SIG-M5 treated with dmso at 0.1 percent for 504 hours (cell line): ENCODE measurements around the gene TTC28.
"Not testable (repeated sequence)": the region's sequence is repeated elsewhere in the genome, so short reads cannot be mapped to it uniquely, and the experiment has no call there.

Experiments
- DNase-seq: peaks from one replicate; lab custom pipeline; 2025; ENCODE audit not compliant: unreplicated experiment; lab: John Stamatoyannopoulos, UW

The TTC28 gene

DNA sequence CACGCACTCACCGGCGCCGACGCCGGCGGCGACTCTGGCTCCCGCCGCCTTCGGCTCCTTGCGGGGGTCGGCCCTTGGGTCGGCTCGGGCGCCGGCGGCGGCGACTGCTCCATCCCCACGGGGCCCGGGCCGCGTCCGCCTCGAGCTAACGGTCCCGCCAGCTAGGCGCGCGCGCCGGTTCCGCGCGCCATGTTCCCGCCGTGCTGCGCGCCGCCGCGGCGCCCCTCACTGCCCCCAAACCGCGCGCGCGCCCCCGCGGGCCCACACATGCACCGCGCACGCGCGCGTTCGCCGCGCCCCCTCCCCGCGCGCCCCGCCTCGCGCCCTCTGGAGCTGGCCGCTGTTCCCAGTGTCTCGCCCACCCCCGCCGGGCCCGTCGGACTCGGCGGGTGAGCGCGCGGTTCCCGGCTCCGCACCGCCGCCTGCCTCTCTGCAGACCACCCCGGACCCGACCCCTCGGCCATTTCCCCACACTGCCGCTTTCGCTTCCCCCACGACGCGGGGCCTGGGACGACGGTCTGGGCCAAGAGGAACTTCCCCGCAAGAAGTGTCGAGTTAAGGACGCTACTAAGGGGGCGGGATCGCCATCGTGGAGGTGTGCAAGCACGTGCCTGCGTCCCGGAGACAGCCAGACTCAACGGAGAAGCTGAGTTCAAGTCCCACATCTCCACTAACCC lies at the start of gene TTC28:
Gene TTC28 (minus strand): TSS at position 230 of the 677 bp plus-strand sequence. CDS start 117 bp downstream, at position 113.
- peak; percentile 17 for DNase-seq

DNA sequence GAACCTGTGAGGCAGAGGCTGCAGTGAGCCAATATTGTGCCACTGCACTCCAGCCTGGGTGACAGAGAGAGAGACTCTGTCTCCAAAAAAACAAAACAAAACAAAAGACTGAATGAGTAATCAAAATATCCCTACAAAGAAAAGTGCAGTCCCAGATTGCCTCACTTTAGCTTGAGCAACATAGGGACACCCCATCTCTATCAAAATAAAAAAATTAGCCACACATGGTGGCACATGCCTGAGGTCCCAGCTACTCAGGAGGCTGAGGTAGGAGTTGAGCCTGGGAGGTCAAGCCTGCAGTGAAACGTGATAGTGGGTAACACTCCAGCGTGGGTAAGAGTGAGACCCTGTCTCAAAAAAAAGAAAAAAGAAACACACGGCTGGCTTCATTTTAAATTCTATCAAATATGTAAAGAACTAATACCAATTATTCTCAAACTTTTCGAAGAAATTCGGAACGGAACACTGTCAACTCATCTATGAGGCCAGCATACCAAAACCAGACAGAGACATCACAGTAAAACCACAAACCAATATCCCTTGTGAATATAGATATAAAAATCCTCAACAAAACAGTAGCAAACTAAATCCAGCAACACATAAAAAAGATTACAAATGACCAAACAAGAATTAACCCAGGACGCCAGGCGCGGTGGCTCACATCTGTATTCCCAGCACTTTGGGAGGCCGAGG lies 49.1 kb upstream of the TTC28 start:
- DNase-seq, result no peak

DNA sequence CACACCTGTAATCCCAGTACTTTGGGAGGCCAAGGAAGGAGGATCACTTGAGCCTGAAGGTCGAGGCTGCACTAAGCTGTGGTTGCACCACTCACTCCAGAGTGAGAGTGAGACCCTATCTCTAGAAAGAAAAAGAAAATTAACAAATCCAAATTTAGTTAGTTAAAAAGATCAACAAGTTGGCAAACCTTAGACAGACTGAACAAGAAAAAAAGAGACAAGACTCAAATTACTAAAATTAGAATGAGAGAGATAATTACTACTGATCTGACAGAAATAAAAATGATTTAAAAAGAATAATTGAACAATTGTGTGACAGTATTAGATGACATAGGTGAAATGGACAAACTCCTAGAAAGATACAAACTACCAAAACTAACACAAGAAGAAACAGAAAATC lies 48.4 kb upstream of the TTC28 start:
- no peak for DNase-seq

DNA sequence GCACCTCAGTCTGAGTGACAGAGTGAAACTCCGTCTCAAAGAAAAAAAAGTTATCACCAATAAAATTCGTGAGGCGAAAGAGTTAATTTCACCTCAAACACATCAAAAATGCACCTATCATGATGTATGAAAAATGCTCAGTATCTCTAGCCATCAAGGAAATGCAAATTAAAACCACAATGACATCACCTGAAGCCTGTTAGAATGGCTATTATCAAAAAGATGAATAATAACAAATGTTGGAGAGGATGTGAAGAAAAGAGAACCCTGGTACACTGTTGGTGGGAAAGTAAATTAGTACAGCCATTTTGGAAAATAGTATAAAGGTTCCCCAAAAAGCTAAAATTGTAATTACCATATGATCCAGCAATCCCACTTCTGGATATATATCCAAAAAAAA lies 38.4 kb upstream of the TTC28 start:
- no peak for DNase-seq

DNA sequence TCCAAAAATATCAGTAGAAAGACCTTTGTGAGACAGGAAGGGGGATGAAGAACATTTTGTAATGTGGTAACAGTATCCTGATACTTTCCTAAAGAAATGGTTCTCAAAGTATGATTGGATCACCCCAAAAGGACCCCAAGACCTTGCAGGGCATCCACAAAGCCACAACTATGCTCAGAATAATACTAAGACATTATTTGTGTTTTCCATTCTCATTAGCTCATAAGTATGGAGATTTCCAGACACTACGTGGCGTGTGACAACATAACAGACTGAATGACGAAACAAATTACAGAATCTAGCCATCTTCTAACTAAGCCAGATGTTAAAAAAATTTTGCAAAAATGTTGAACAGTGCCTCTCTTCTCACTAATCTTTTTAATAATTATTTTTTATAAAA lies 37.0 kb upstream of the TTC28 start:
- DNase-seq, result no peak

DNA sequence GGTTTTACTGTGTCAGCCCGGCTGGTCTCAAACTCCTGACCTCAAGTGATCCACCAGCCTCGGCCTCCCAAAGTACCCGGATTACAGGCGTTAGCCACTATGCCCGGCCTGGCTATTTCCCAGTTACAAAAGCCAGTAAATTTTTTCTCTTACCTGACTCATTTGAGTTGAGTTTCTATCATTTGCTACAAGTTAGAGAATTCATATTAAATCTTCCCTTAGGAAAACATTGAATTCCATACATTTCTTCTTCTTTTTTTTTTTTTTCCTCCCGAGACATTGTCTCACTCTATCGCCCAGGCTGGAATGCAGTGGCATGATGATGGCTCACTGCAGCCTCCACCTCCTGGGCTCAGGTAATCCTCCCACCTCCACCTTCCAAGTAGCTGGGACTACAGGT lies 36.0 kb upstream of the TTC28 start:
- DNase-seq, result no peak

DNA sequence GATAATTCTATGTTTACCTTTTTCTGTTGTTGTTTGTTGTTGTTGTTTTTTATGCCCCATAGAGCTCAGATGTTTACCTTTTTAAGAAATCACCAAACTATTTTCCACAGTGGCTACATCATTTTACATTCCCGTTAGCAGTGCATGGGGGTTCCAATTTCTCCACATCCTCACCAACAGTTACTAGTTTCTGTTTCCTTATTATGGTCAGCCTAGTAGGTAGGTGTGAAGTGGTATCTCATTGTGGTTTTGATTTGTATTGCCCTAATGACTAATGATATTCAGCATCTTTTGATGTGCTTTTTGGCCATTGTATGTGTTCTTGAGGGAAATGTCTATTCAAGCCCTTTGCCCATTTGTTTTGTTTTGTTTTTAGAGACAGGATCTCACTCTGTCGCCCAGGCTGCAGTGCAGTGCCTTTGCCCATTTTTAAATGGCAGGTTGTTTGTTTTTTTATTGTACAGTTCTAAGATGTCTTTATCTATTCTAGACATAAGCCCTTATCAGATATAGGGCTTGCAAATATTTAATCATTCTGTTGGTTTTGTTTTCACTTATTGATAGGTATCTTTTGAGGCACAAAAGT lies 34.5 kb upstream of the TTC28 start:
- DNase-seq, result no peak

DNA sequence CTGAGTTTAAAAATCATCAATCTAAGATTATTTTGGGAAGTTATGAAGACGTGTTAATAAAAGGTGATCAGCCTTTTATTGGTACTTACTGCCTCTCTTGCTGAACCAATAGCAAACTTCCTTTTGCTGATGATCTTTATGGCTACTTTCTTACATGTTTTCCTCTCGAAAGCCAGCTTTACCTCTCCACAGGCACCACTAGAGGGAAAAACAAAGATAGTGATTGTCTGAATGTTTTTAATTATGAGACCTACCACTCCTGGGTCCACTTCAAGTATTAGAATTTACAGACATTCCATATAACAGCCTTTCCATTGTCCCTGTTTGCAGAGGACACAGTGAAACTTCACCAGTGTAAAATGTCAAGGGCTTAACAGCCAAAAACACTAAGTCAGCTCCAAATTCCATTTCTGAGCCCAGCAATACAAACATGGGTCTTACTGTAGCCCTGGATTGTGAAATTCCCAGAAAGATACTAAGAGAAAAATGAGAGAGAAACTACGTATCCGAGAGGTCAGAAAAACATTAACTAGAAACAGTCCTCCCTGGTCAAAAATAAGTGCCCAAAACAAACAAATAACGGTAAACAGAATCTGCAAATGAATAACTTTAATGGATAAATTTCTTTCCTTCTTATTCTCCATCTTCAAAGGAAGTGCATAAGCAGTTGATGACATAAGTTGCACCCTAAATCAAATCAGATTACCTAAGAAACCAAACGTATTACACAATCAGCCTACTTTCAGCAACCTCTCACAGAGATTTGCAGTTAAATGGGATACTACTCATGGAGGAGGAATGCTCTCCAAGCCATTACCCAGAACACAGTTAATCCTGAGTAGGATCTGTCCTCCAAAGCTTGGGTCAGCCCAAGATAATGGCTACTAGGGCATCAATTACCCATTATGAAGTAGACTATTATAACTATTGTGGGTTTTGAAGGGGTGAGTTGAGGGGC lies 32.5 kb upstream of the TTC28 start:
- peak; percentile 2 for DNase-seq

DNA sequence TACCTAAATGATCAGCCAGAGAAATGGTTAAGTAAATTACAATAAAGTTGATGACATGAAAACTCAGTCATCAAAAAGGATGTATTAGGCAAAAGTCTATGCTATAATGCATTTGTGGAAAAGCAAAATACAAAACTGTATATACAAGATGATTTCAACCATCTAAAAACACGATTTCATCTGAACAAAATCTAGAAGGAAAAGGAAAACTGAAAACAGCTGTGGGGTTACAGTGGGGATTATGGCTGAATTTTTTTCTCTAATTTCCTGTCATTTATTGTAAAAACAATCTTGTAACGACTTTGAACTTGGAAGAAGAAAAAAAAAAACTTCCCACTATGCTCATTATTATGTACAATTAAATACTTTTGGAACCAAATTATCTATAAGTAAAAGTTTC lies 31.7 kb upstream of the TTC28 start:
- no peak for DNase-seq

DNA sequence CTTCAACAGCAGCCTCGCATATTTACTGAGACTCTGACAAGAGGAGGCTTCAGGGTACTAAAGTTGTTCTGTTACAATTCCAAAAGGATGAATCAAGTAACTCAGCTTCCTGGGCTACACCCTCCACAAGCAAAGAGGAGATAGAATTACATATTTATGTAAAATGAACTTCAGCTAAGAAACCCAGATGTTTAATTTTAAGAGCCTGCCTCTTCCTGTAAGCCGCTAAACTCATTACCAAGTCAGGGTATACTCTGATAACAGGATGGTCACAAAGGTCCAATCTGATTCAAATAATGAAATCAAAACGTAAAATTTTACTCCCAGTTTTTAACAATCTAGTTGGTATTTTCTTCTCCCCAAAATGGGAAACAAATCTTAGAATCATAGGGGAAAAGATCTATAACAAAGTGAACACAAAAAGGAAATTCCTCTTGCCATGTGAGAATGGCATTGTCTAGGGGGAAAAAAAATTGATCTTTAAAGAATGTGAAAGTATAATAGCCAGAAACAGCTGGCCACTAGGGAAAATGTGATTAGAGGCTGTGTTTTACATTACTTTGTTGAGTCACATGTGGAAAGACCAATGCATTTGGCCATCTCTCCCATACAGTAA lies 31.0 kb upstream of the TTC28 start:
- DNase-seq, result no peak

DNA sequence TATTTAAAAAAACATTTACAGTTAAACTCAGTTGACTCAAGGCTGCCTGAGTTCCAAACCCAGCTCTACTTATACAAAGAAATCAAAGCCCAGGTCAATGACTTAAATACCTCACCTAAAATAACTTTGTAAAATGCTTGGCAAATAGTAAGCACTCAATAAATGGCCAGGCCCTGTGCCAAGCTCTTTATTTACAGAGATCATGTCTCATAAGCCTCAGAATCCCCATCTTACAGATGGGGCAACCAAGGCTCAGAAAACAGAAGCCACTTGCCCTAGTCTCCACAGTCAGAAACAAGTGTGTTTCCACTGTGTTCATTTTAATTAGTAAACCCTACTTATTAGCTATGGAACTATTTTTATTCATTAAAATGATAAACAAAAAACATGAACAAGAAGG lies 30.5 kb upstream of the TTC28 start:
- DNase-seq, result no peak

DNA sequence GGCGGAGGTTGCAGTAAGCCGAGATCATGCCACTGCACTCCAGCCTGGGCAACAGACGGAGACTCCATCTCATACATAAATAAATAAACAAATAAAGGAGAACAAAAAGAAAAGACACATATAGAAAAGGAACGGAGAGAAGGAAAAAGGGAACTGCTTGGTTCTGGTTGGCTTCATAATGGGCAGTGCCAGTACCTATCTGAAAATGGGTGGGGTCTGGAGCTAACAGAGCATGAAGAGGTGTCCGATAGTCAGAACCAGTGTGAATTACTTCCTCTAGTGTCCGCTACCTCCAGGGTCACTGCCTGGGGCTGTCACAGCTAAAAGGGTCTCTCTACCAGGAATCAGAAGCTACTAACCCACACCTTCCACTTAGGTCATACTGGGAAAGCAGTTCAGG lies 27.2 kb upstream of the TTC28 start:
- no peak for DNase-seq

DNA sequence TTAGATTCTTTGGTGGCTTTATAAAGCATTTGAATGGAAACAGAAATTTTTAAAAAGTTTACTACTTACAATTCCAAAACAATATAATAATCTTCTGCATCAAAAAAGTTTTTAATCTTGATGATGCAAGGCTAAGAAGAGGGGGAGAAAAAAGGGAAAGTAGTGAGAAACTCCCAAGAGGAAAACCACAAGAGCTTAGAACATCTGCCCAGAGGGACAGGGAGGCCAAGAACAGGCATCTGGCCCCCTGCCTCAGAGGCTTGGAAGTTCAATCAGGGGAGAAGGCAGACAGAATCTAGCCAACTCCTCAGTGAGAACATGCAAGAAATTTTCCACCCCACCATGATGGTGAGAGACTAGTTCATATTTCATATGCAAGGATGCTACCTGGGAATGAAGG lies 23.8 kb upstream of the TTC28 start:
- DNase-seq, result no peak

DNA sequence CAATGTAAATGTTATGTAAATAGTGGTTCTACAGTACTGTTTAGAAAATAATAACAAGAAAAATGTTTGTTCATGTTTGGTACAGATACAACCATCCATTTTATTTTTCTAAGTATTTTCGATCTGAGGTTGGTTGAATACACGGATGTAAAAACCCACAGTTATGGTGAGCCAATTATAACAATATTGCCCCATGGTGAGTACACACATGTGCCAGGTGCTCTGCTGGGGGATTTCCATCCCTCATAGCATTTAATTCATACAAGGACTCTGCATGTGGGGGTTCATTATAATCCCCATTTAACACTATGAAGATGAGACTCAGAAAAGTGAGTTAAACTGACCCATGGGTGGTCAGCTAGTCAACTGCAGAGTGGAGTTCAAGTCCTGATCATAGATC lies 23.3 kb upstream of the TTC28 start:
- DNase-seq, result no peak

DNA sequence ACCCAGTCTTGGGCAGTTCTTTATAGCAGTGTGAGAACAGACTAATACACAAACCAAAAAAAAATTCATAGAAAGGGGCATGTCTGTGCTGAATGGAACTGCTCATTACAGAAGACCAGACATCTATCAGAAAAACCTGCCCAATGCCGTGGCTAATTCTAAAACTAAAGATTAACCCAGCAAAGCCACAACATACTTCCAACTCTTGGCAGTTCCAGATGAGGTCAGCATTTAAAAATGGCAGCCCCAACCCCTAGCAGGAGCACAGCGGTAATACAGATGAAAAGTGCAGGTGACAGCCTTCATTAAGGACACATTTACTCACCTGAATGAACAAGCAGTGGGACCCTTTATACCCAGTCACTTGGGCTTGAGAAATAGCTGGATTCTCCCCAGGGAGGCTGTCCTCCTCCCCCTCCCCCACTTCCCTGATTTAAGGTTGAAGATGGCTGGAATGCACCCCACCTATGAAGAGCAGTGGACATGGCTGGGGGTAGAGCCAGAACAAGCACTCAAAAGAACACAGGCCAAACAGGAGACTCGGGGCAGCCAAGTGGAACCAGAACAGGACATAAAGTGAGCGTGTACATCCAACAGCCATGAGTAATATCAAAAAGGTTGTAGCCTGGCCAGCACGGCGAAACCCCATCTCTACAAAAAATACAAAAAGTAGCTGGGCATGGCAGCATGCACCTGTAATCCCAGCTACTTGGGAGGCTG lies 13.6 kb upstream of the TTC28 start:
- not testable (repeated sequence) for DNase-seq

DNA sequence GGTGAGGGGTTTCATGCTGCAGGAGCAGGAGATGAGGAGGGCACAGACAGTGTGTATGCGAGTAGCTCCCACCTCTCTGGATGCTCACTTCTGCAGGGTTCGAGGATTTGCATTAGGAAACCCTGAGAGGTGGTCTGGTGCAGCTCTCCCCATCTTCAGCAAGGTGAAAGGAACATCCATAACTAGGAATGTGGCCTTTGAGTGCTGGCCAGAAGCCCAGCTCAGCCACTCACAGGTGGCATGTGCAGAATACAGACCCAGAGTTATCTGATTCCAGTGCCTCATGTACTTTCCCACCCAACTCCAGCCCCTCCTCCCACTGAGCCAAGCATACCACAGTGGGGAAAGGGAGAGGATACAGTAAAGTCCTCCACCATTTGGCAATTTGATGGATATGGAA lies 10.2 kb upstream of the TTC28 start:
- not testable (repeated sequence) for DNase-seq

DNA sequence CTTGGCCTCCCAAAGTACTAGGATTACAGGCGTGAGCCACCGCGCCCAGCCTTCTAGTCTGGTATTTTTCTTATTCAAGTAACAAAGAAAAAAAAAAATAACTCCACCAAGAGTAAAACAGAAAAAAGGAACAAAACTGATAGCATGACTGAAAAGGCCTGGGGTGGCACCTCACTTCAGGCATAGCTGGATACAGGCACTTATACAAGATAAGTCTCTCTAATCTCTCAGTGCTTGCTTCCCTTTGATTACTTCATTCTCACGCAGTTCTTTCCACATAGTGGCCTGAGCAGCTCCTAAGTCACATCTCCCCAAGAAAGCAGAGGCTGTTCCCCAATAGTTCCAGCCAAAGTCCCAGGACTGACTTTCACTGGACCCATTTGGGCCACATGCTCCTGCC lies 3.3 kb upstream of the TTC28 start:
- DNase-seq, result not testable (repeated sequence)

DNA sequence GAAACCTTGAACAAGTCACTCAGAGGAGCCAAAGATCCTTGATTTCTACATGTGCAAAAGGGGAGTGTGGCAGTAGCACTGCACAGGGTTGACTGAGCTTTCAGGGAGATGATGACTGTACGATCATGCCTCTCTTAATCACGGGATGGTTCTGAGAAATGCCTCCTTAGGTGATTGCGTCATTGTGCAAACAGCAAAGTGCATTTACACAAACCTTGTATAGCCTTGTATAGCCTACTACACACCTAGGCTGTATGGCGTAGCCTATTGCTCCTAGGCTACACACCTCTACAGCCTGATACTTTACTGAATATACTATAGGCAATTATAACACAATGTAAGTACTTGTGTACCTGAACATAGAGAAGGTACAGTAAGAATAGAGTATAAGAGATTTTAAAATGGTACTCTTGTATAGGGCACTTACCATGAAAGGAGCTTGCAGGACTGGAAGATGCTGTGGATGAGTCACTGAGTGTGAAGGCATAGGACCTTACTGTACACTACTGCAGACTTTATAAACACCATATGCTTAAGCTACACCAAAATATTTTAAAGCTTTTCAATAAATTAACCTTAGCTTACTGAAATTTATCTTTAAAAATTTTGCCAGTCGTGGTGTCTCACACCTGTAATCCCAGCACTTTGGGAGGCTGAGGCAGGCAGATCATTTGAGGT lies 1.3 kb upstream of the TTC28 start:
- not testable (repeated sequence) for DNase-seq

DNA sequence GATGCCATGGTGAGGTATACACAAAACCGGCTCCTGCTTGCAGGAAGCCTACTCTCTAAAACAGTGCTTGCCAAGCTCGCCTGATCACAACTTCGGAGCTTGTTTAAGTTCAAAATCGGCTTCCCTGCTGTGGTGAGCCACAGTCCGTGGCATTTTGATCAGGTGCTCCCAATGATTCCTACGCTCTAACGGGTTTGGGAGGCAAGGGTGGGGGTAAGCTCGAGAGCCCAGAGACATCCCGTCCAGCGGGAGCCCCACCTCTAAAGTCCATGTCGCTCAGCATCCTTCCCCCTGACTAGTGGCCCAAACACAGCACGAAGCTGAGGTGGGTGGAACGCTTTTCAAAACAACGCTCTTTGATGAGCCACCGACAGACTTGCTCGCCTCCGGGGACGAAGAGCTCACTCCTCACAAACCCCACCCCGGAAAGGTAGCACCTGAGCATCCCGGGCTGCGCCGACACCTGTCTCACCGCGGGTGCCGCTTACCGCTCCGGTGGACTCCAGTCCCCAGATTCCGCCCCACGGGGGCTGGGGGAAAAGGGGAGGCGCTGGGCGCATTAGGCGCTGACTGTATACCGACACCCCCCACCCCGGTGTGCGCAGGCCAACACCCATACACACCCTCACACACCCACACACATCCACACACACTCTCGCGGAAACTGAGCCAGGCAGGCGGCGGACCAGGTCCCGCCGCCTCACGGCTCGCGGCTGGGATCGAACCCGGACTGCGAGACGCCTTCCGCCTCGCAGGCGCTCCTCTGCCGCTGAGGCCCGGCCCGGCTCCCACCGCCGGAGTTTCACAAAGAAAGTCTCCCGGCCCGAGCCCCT lies 646 bp downstream of the TTC28 start:
- not testable (repeated sequence) for DNase-seq
